Left ventricle myocardium superior (tissue), 1 donor: ENCODE data around the gene CCDC85B. TPM values are rescaled to one million over a fixed set of nuclear protein-coding genes. Genes with fewer than 3 reads are reported as not detected.

Experiments
- ATAC-seq: fragments of 200-7000 bp; cut with Tn5 transposase; one replicate; pipeline ENCODE4 v1.9.1; 2020; ENCODE audit warnings: mild to moderate bottlenecking, moderate library complexity
- DNase-seq: peaks from one replicate; pipeline ENCODE4 v3.0.0-alpha.2; 2020
- intact Hi-C: fragments of 100-400 bp; cut with micrococcal nuclease; formaldehyde crosslinking; loops from one replicate; pipeline ENCODE4 v1.11.0; 2022
- total RNA-seq: library from RNA; stranded (reverse); fragmentation: NEBNext Ultra II Directional; extraction: Animal tissue kit (Norgen Biotek cat#: 25700); gene quantifications from one replicate; pipeline ENCODE4 v1.2.1, GENCODE V29; 2021
- donor health status: DM: no; HTN: yes; CAD: no; lungs with severe emphysema.

CCDC85B gene
- total RNA-seq, 1 donor from 2014 or later: 30.0 TPM

DNA sequence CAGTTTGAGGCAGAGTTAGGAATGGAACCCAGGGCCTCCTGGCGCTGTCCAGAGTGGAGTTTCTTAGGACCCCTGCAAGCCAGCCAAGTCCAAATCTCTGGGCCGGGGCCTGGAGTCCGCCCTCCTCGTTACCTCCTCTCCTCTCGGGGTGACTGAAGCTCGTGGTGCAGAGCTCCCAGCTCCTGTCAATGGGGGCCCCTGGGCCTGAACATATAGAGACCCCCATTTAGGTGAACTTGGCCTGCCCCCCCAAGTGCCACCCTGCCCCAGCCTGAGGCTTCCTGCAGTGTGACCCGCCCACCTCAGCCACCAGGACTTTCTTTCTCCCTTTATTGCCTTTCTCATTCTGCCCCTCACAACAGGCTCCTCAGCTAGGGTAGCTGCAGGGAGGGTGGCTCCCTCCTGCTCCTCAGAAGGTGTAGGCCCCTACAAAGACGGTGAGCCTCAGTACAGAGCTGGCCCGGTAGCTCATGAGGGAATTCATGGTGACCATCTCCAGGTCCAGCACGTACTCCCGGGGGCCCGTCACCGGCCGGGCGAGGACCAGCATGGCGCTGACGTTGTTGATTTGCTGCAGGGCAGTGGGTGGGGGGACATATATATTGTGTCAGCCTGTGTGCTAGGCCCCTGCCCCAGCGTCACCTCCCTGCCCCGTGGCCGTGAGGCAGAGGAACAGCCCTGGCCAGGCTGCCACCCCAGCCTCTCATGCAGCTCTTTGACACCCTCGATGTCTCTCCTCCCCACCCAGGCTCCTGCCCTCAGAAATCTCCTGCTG lies 23.8 kb upstream of the CCDC85B start:
- DNase-seq: peak; percentile 33
- intact Hi-C loops: no loop called here

DNA sequence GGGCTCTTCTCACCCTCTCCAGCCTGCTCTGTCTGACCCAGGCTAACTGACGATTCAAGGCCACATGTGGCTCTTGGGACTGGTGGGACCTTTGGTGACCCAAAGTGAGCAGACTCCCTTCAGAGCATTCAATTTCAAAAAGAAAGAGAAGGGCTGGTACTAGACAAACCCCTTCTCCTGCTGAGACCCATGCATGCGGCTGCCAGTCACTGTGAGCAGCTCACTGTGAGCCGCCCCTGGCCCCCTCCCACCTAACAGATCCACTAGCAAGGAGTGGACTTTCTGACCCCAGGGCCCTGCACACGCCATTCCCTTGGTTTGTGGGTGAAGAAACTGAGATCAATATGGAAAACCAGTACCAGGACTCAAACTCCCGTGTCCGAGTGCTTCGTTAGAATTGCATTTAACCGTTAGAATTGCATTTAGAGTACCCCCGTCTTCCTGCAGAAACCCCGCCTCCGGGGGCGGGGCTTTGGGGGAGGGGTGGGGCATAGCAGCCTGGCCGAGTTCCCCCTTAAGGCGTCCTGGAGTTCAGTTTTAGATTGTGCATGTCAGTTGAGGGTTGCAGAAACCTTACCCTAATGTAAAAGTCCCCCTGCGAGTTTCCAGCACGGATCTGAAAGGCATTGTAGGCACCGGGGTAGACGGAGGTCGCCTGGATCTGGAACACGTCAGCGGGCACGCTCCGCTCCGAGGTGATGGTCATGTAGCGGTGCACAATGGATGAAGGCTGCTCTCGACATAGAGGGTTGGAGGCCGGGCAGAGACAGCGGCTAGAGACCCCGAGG lies 23.0 kb upstream of the CCDC85B start:
- no peak for ATAC-seq
- peak; percentile 46 for DNase-seq
- intact Hi-C loops: no loop called here

More for the DNA sequence above, 23.8 kb upstream of the CCDC85B start:
- no peak for ATAC-seq

DNA sequence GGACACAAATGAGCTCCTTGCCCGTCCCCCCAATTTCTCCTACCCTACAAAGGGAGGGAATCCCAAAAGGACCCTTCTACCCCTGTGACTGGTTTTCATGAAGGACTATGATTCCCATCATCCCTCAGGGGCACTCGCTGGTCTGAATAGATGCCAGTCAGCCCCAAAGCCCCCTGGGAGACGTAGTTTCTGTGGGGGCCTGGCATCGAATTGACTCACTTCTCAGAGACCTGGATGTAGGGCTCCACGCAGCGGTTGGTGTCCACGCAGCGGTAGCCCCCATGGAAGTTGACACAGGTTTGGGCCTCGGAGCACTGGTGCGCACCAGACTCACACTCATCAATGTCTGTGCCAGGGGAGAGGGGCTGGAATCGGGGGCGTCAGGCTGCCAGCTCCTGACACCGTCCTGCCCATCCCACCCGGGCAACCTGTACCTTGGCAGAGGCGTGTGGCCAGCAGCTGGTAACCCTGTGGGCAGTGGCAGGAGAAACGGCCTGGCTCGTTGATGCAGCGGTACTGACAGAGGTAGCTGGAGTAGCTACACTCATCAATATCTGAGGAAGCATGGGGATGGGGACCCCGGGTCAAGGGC lies 22.3 kb upstream of the CCDC85B start:
- intact Hi-C loops: no loop called here
- ATAC-seq (no peak), DNase-seq (peak; percentile 33)

DNA sequence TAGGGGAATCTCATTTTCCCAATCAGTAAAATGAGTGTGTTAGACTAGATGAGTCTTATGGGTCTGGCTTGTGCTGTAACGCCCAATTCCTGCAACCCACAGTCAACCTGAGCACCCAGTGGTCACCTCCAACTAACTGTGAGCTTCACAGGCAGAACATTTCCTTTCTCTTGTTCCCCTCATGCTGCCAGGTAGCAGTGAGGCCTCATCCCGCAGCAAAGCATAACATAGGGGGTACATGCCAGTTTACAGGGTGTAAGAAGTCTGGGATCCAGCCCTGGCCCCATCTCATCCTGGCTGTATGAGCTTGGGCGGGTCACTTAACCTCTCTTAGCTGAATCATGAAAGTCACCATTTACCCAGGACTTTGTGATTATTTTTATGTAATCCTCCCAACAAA lies 21.6 kb upstream of the CCDC85B start:
- DNase-seq (peak; percentile 6), ATAC-seq (no peak)
- intact Hi-C loops: no loop called here

DNA sequence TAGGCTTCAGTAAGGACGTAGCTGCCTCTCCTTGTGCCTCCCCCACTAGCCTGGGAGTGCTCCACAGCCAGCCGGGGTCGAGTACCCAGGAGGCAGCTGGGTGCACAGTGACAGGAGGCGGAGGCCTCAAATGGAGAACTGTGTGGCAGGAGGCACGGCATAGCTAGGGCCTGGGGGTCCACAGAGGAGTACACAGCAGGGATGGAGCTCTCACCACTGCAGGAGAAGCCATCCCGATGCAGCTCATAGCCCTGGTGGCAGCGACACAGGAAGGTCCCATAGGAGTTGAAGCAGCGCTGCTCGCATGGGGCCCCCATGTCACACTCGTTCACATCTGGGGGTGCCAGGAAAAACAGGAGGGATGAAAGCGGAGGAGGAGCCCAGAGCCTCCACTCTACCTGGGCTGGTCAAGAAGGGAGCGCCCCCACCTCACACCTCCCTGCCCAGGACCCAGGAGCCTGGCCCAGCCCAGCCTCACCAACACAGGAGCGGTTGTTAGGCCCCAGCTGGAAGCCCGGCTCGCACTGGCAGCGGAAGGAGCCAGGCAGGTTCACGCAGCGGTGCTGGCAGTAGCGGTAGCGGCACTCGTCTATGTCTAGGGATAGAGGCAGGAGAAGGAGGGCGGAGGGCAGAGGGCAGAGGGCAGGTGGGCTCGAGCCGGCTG lies 20.7 kb upstream of the CCDC85B start:
- DNase-seq: peak; percentile 34
- no peak for ATAC-seq
- intact Hi-C loops: no loop called here

DNA sequence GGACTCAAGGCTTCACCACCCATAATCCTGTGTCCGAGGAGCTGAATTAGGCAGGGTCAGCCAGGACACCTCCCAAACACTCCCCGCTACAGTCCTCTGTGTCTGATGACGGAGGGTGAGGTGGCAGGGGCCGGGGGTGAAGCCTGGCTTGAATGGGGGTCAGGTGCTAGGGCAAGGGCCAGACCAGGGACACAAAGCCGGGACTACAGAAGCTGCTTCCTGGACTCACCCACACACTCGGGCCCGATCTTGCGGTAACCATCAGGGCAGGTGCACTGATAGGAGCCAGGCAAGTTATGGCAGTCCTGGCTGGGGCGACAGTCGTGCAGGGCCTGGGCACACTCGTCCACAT lies 20.2 kb upstream of the CCDC85B start:
- intact Hi-C loops: no loop called here
- ATAC-seq (no peak), DNase-seq (peak; percentile 29)

DNA sequence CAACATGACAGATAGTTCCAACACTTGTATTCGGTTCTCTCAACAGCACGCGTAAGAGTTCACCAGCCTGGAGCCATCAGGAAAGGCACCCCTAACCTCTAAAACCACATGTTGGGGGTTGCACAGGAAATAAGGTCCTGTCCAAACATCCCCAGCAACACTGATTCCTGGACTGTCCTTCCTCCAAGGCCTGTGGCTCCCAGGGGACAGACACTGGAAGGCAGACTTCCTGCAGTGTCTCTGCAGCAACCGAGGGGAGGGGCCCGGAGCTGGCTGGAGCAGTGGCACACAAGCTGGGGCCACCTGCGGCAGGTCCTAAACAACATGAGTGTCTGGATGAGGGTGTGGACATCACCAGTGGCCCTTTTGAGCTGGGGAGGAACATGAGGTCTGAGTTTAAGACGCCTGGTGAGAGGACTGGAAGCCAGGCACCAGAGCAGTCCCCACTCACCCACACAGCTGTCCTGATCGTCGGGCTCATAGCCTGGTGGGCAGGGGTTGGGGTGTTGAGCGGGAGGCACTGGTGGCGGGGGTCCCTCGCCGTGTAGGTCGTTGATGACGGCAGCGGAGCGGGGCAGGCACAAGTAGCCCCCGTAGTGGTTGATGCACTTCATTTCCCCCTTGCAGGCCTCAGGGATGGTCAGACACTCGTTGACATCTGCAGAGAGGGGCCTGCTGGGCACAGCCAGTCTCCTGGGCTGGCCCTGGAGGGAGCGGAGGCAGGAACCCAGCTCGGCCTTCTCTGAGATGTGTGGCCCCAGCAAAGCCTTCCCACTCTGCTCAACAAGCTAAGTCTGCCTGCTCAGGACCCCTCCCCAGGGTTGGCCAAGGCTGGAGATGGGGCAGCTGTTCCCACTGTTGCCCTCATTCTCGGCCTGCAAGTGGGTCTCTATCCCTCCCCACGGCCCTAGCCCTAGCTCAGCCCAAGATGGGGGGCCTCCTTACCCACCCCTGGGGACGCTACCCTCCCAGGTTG lies 19.5 kb upstream of the CCDC85B start:
- no peak for ATAC-seq
- intact Hi-C loops: no loop called here
- peak; percentile 71 for DNase-seq

DNA sequence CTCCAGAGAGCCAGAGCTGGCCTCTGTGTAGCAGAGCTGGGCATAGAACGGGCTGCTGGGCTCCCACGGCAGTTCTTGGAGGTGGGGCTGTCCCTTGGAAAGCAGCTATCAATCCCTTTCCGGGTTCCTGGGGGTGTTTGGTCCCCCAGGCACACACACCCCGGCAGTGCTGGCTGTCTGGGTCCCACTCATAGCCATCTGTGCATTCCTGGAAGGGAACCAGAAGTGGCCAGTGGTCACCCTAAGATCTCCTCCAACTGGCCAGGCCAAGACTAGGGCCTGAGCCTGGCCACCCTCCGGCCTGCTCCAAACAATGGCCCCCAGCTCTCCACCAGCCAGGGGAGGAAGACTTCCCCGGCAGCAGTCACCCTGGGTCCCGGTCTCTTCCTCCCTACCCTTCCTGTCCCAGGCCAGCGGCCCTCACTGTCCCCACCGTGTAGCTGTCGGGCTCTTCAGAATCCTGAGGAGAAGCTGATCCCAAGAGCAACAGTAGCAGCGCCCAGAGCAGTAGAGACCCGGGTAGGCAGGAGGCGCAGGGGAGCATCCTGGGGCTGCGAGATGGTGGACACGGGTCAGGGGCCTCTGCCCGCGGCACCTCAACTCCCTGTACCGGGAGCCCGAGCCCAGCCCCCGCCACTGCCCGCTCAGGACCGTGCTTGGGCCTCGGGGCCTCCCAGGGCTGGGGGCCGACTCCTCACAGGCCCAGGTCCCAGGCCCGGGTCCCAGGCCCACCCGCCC lies 18.5 kb upstream of the CCDC85B start:
- intact Hi-C loops: no loop called here
- ATAC-seq (peak; percentile 16), DNase-seq (peak; percentile 64)

DNA sequence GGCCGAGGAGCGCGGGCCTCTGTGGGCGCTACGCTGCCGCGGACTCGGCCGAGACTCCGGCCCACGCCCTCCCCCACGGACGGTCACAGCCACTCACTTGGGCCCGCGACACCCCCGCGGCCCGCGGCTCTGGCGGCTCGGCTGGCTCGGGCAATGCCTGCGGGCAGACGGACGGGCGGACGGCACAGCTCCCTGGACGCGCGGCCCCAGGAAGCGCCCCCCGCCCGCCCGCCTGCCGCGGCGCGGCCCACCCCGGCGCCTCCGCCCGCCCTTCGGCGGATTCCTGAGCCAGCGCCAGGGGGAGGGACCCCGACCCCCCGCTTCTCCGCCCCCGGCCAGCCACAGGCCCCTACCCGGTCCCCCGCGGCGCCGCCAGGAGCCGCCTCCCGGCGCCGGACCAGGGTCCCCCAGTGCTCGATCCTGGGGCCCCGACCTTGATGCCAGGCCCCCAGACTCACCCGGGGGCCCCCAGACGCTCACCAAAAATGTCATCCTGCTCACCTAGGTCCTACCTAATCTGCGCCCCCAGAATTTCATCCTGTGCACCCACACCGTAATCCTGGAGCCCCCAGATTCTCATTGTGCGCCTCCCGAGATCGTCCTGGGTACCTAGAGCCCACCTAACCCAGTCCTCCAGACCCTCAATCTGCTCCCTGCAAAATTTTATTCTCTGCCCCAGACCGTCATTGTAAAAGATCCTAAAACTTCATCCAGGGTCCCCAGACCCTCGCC lies 17.7 kb upstream of the CCDC85B start, which contains the start of gene EFEMP2:
EFEMP2 (minus strand) TSS at position 215 of the 732 bp plus-strand sequence. CDS start 446 bp downstream, outside the sequence.
- peak; percentile 57 for ATAC-seq
- peak; percentile 76 for DNase-seq
- intact Hi-C loops: no loop called here

DNA sequence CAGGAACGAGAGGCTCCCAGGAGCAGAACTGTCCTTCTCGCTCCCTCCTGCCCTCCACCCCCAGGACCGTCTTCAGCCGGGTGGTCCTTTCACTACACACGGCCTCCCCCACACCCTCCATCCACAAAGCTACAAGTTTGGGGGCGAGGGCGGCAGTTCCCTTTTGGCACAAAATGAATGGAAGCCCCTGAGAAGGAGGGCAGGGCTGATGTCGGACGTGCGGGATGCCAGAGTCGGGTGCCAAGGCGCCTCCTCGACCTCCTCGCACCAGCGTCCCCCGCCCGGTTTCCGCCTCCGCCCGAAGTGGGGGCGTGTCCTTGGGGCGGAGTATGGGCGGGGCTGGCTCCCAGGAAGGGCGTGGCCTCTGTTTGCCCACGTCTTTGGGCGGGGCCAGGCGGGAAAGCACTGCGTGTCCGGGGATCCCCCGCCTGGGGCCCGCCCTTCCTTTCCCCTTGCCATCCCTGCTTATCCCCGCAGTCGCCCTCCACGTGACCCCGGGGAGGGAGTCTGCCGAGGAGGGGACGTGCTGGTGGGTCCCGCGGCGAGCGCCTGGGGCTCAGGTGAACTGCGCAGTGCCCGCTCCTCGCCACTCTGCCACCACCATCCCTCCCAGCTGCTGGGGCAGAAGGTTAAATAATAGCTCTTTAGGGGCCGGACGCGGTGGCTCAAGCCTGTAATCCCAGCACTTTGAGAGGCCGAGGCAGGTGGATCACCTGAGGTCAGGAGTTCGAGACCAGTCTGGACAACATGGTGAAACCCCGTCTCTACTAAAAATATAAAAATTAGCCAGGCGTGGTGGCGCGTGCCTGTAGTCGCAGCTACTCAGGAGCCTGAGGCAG lies 16.9 kb upstream of the CCDC85B start:
- intact Hi-C loops: no loop called here
- ATAC-seq: peak; percentile 94
- peak; percentile 98 for DNase-seq

DNA sequence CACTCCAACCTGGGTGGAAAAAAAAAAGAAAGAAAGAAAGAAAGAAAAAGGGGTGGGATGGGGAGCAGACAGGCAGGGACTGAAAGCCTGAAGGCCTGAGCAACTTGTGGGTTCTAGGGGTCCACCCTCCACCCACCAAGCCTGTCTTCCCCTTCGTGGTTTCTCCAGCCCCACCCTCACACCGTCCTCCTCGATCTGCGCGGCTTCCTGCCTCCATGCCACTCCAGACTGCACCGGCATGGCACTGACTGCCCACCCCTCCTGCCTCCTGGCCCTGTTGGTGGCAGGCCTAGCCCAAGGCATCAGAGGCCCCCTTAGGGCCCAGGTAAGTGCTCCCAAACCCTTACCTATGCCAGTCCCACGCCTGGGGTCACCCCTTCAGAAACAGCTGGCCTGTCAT lies 10.9 kb upstream of the CCDC85B start, which contains the start of gene CTSW:
CTSW (plus strand) TSS at position 221 of the 400 bp plus-strand sequence; CDS start at position 239, 18 bp downstream.
- intact Hi-C loops: loop anchor here (10.0 kb wide), 1 partner anchor 105 kb away; no protein-coding TSS in a partner anchor
- no peak for ATAC-seq
- peak; percentile 35 for DNase-seq

DNA sequence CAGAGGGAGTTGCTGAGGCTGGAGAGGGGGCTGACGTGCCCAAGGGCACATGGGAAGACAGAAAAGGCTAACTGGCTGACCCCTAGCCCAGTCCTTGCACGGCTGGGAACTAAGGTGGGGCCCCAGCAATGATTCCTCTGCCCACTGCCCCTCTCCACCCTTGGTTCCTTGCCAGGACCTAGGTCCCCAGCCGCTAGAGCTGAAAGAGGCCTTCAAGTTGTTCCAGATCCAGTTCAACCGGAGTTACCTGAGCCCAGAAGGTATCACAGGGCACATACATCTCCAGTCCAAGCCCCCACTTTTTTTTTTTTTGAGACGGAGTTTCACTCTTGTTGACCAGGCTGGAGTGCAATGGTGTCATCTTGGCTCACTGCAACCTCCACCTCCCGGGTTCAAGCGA lies 10.4 kb upstream of the CCDC85B start:
- peak; percentile 14 for DNase-seq
- intact Hi-C loops: loop anchor here (10.0 kb wide), 1 partner anchor 105 kb away; no protein-coding TSS in a partner anchor
- no peak for ATAC-seq

DNA sequence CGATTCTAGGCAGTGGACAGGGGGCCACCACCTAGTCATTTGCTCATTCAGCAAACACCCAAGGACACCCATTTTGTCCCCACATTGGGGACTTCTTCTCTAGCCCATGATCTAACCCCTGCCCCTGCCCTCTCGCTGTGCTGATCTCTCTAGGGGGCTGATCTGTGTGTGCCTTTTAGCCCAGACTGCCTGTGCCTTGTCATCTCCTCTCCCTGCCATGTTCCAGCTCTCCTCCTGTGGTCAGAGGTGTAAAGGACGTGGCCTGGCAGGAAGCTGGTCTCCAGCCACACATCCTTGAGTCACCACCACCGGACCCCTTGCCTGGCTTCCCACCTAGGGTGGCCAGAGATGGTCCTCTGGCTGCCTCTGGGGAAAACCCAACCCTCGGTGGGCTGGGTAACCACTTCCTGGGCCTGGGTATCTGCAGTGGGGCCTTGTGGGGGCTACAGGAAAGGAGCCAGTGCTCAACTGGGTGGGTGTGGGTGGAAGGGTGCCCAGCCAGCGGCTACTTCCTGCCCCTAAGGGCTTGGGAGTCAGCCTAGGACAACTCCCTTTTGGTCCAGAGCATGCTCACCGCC lies 9.5 kb upstream of the CCDC85B start:
- peak; percentile 20 for DNase-seq
- no peak for ATAC-seq
- intact Hi-C loops: loop anchor here (10.0 kb wide), 1 partner anchor 104 kb away; no protein-coding TSS in a partner anchor

DNA sequence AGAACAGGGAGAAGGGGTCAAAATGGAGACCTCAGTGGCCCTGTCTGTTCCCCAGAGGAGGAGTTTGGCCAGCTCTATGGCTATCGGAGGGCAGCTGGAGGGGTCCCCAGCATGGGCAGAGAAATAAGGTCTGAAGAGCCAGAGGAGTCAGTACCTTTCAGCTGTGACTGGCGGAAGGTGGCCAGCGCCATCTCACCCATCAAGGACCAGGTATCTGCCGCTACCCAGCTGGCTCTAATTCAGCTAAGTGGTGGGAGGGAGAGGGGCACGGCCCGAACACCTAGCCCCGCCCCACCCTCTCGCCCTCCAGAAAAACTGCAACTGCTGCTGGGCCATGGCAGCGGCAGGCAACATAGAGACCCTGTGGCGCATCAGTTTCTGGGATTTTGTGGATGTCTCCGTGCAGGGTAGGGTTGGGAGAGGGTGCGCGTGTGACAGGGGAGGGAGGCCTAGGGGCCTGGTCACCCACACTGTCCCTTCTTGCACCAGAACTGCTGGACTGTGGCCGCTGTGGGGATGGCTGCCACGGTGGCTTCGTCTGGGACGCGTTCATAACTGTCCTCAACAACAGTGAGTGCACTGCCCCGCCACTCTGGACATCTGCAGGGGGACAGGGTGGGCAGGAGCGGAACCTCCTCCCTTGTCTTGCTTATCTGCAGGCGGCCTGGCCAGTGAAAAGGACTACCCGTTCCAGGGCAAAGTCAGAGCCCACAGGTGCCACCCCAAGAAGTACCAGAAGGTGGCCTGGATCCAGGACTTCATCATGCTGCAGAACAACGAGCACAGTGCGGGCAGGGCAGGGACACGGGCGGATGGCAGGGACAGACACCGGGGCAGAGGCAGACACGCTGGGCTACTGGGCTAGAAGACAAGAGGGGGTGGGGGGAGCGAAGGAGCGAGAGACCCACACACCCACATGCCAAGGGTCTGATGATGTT lies 8.1 kb upstream of the CCDC85B start:
- ATAC-seq (no peak), DNase-seq (peak; percentile 21)
- intact Hi-C loops: loop anchor here (10.0 kb wide), 1 partner anchor 102 kb away; no protein-coding TSS in a partner anchor
